PC-9 (cell line): Measurements from ENCODE around the gene SAMD7. TPM values are rescaled to one million over a fixed set of nuclear protein-coding genes. Genes with fewer than 3 reads are reported as not detected.

ENCODE experiments used
- BruUV-seq: library from RNA; stranded (reverse); fragments of 400-500 nt; replicated peaks from 2 replicates; lab custom pipeline; 2021; lab: Mats Ljungman, UMichigan
- CTCF ChIA-PET: fragments of 300-600 bp; sonication (Branson Sonifier 250); formaldehyde crosslinking; loops from one replicate; lab custom pipeline; 2022; ENCODE audit warnings: antibody characterized with exemption; lab: Charles Lee
- POLR2A ChIA-PET: fragments of 300-600 bp; sonication (Branson Sonifier 250); formaldehyde crosslinking; loops from one replicate; lab custom pipeline; 2022; ENCODE audit warnings: antibody characterized with exemption; ENCODE audit not compliant: unreplicated experiment; lab: Charles Lee
- DNase-seq, 2 experiments: peaks; one replicate each; pipeline versions ENCODE4 v3.0.0 to v3.0.0-alpha.2; 2015 to 2022; ENCODE audit warnings: mixed read lengths in 1 of 2
- H2AFZ ChIP-seq: fragments of 200-600 bp; sonication (generic); 2 replicates; pipeline ENCODE4 v1.8.1; 2017; ENCODE audit warnings: antibody characterized with exemption
- H3F3A ChIP-seq: fragments of 200-600 bp; sonication (generic); 2 replicates; pipeline ENCODE4 v1.8.1; 2017; ENCODE audit warnings: antibody characterized with exemption, mild to moderate bottlenecking, low read depth; ENCODE audit not compliant: insufficient read depth
- H3K27ac ChIP-seq: fragments of 200-600 bp; sonication (generic); 2 replicates; pipeline ENCODE4 v1.6.1; 2016; ENCODE audit warnings: mixed run types
- H3K27me3 ChIP-seq: fragments of 200-600 bp; sonication (generic); 2 replicates; pipeline ENCODE4 v1.6.1; 2016; ENCODE audit warnings: low read depth, mixed run types; ENCODE audit not compliant: insufficient read depth
- H3K36me3 ChIP-seq: fragments of 200-600 bp; sonication (generic); 2 replicates; pipeline ENCODE4 v1.6.1; 2016; ENCODE audit warnings: low read depth, mixed run types
- H3K4me1 ChIP-seq: fragments of 200-600 bp; sonication (generic); replicated peaks from 2 replicates; pipeline ENCODE4 v1.6.1; 2016; ENCODE audit warnings: mixed run types; ENCODE audit not compliant: insufficient read depth
- H3K4me2 ChIP-seq: fragments of 200-600 bp; sonication (generic); 2 replicates; pipeline ENCODE4 v1.6.1; 2017; ENCODE audit warnings: mixed run types
- H3K4me3 ChIP-seq: fragments of 200-600 bp; sonication (generic); 2 replicates; pipeline ENCODE4 v1.6.1; 2016; ENCODE audit warnings: mixed run types
- H3K79me2 ChIP-seq: fragments of 200-600 bp; sonication (generic); 2 replicates; pipeline ENCODE4 v1.6.1; 2017; ENCODE audit warnings: low read depth, mixed run types
- H3K9me2 ChIP-seq: fragments of 200-600 bp; sonication (generic); 2 replicates; pipeline ENCODE4 v1.8.1; 2017; ENCODE audit warnings: mild to moderate bottlenecking; ENCODE audit not compliant: insufficient read depth
- H3K9me3 ChIP-seq: fragments of 200-600 bp; sonication (generic); 2 replicates; pipeline ENCODE4 v1.8.1; 2016; ENCODE audit warnings: low read depth; ENCODE audit not compliant: insufficient read depth
- H4K20me1 ChIP-seq: fragments of 200-600 bp; sonication (generic); 2 replicates; pipeline ENCODE4 v1.8.1; 2017; ENCODE audit not compliant: insufficient read depth
- EZH2 ChIP-seq: fragments of 200-600 bp; sonication (generic); IDR thresholded peaks from 2 replicates; pipeline ENCODE4 v1.8.0; 2017; ENCODE audit warnings: antibody characterized with exemption, low read depth
- intact Hi-C: fragments of 100-400 bp; cut with micrococcal nuclease; formaldehyde crosslinking; loops from one replicate; pipeline ENCODE4 v1.10.0; 2022; ENCODE audit not compliant: unreplicated experiment
- total RNA-seq: library from RNA; stranded (reverse); gene quantifications from 2 replicates; pipeline ENCODE4 v1.2.3, GENCODE V29; 2021
- TF ChIP-seq, protein P1 (sequence below): fragments of 200-600 bp; sonication (generic); conservative IDR thresholded peaks from 2 replicates; pipeline ENCODE4 v1.6.1; 2017; ENCODE audit warnings: mixed run types, antibody characterized with exemption, mild to moderate bottlenecking, moderate library complexity

SAMD7 gene
- total RNA-seq, 1 experiment from 2014 or later = not detected

DNA sequence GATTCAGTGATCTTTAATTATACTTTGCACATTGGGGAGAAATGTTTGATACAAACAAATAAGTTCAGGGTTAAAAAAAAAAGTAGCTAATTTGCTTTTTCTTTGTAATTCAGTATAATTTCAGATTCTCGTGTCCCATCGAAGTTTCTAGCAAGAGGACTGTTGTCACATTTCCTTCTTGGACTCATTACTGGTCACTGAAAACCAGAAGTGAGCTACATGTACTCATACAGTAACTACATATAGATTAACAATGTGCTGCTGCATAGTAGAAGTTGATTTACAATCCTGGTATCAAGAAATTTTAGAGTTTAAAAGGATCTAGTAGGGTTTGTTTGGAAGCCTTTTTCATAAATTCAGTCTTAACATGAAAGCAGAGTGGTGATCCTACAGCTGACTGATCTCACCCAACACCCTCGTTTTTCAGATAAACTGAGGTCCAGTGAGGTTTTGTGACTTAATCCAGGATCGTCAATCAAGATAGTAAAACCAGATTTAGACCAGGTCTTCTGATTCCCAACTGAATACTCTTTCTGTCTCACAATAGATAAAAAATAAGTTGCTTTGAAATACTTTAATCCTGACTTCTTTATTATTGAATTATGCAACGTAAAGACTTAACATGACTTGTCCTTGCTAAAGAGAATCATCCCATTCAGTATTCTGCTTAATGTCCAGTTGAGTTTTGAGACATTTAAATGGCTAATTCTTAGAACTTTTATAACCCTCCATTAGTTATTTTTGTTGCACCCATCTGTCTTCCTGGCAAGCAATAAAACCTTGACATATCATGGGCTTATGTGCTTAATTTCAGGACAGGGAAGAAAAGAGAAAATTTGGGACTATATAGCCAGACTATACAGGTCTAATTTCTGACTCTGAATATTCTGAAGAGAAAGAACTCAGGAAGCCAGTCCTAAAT, 58.1 kb downstream of the SAMD7 start:
- Histone ChIP-seq H3K27me3 (no peaks in the 10 kb centered on the region), H3K4me1 (peaks cover 25% of the 10 kb centered on the region), H3K9me2 (no peaks in the 10 kb centered on the region), H3K4me3 (0 out of 2 replicates have a peak overlapping the region, but pooled peaks have one; percentile 63), H3K9me3 (0 out of 2 replicates have a peak, but pooled peaks cover 4% of the 10 kb centered on the region), H3K27ac (no peak overlapping the region), H3F3A (peaks cover 3% of the 10 kb centered on the region; the same call in 1 of the 2 replicates), H3K4me2 (peak overlapping the region; percentile 85), H4K20me1 (peaks cover 65% of the 10 kb centered on the region), H3K79me2 (peaks cover 80% of the 10 kb centered on the region), H3K36me3 (peaks cover 32% of the 10 kb centered on the region), H2AFZ (no peak overlapping the region)
- intact Hi-C loops = loop anchor here (5.0 kb wide), 3 partner anchors 78 to 927 kb away; no protein-coding TSS in a partner anchor
- ChIA-PET POLR2A (interaction anchor here (0.7 kb wide), 1 partner anchor 10 kb away, joined by 10 read pairs; no protein-coding TSS in a partner anchor), CTCF (interaction anchor here (0.6 kb wide), 1 partner anchor 390 kb away, joined by 3 read pairs; no protein-coding TSS in a partner anchor)
- TF ChIP-seq, protein P1, sequence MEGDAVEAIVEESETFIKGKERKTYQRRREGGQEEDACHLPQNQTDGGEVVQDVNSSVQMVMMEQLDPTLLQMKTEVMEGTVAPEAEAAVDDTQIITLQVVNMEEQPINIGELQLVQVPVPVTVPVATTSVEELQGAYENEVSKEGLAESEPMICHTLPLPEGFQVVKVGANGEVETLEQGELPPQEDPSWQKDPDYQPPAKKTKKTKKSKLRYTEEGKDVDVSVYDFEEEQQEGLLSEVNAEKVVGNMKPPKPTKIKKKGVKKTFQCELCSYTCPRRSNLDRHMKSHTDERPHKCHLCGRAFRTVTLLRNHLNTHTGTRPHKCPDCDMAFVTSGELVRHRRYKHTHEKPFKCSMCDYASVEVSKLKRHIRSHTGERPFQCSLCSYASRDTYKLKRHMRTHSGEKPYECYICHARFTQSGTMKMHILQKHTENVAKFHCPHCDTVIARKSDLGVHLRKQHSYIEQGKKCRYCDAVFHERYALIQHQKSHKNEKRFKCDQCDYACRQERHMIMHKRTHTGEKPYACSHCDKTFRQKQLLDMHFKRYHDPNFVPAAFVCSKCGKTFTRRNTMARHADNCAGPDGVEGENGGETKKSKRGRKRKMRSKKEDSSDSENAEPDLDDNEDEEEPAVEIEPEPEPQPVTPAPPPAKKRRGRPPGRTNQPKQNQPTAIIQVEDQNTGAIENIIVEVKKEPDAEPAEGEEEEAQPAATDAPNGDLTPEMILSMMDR = no peak
- no peak for TF ChIP-seq EZH2
- no peak for DNase-seq
- BruUV-seq = no TSS peak

DNA sequence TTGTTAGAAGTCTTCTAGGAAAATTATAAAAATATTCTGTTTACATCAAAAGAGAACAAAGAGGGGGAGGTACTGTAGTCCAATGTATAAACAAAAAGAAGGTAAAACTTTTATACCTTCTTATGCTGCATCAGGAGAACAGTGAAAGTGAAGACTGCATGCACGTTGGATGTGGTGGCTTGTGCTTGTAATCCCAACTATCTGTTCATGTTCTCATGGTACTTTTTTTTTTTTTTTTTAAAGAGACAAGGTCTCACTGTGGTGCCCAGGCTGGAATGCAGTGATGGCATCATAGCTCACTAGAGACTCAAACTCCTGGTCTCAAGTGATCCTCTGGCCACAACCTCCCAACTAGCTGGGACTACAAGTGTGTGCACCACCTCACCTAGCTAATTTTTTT, 59.5 kb downstream of the SAMD7 start:
- intact Hi-C loops = no loop called here
- H4K20me1 ChIP-seq = peaks cover 79% of the 10 kb centered on the region
- peaks cover 3% of the 10 kb centered on the region; the same call in 1 of the 2 replicates for H3F3A ChIP-seq
- H3K4me2 ChIP-seq = no peak overlapping the region
- BruUV-seq = no TSS peak
- no peak overlapping the region for H3K4me3 ChIP-seq
- H3K36me3 ChIP-seq = peaks cover 43% of the 10 kb centered on the region
- no peak for TF ChIP-seq EZH2
- TF ChIP-seq, protein P1 = no peak
- peaks cover 25% of the 10 kb centered on the region for H3K4me1 ChIP-seq
- H3K79me2 ChIP-seq = peaks cover 91% of the 10 kb centered on the region
- ChIA-PET CTCF (interaction anchor here (0.6 to 0.7 kb wide), 2 partner anchors 233 to 742 kb away, joined by 3 to 10 read pairs; no protein-coding TSS in a partner anchor), POLR2A (no interaction called here)
- H3K27ac ChIP-seq = no peak overlapping the region; the same call in 1 of the 2 replicates
- DNase-seq = no peak
- H3K9me2 ChIP-seq = no peaks in the 10 kb centered on the region
- H2AFZ ChIP-seq = no peak overlapping the region
- no peaks in the 10 kb centered on the region for H3K27me3 ChIP-seq
- H3K9me3 ChIP-seq = no peaks in the 10 kb centered on the region

DNA sequence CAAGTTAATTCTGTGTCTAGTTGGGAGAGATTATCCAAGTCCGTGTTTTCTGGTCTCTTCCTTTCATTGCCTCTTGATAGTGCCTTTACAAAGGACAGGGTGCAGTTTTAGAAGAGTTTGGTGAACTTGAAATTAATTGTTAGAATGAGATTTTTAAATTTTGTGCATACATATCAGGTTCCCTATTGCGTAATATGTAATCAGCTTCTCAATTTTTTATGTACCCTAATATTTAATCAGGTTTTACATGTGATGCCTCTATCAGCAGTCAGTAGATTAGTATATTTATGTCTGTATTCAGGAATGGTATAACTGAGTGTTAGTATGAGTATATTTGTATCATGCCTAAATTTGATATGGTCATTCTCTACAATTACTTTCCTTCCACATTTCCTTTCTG, 60.1 kb downstream of the SAMD7 start:
- H3K79me2 ChIP-seq = peaks cover 91% of the 10 kb centered on the region
- H3K4me1 ChIP-seq = peaks cover 20% of the 10 kb centered on the region
- peaks cover 48% of the 10 kb centered on the region for H3K36me3 ChIP-seq
- DNase-seq = no peak
- H3K4me3 ChIP-seq = no peak overlapping the region
- TF ChIP-seq, protein P1 = no peak
- TF ChIP-seq EZH2 = no peak
- H3K4me2 ChIP-seq = no peak overlapping the region
- ChIA-PET CTCF (interaction anchor here (0.6 to 0.7 kb wide), 2 partner anchors 232 to 741 kb away, joined by 3 to 10 read pairs; no protein-coding TSS in a partner anchor), POLR2A (no interaction called here)
- no peak overlapping the region for H2AFZ ChIP-seq
- no peak overlapping the region for H3K27ac ChIP-seq
- no TSS peak for BruUV-seq
- H3K9me2 ChIP-seq = no peaks in the 10 kb centered on the region
- peaks cover 3% of the 10 kb centered on the region; the same call in 1 of the 2 replicates for H3F3A ChIP-seq
- intact Hi-C loops = no loop called here
- no peaks in the 10 kb centered on the region for H3K27me3 ChIP-seq
- H3K9me3 ChIP-seq = no peaks in the 10 kb centered on the region
- H4K20me1 ChIP-seq = peaks cover 82% of the 10 kb centered on the region
